HCT116 (cell line): ENCODE measurements around the gene ELN. TPM values are rescaled to one million over a fixed set of nuclear protein-coding genes. Genes with fewer than 3 reads are reported as not detected.
A peak's percentile ranks its signal among the peaks of the same experiment; 100 is the strongest.

Experiments used
- ATAC-seq: fragments of 200-7000 bp; cut with Tn5 transposase; 2 replicates; pipeline ENCODE4 v1.9.1; 2020; ENCODE audit warnings: mild to moderate bottlenecking, moderate library complexity
- BruUV-seq: library from RNA; stranded (reverse); fragments of 400-500 nt; replicated peaks from 2 replicates; lab custom pipeline; 2021; lab: Mats Ljungman, UMichigan
- CTCF ChIA-PET: fragments of 300-600 bp; sonication (Branson Sonifier 250); formaldehyde crosslinking; loops from one replicate; lab custom pipeline; 2021; ENCODE audit warnings: antibody characterized with exemption; lab: Charles Lee
- POLR2A ChIA-PET: fragments of 300-600, 350-600 bp; sonication (Branson Sonifier 250); formaldehyde crosslinking; loops from one replicate; lab custom pipeline; 2021; ENCODE audit warnings: antibody characterized with exemption; lab: Charles Lee
- RAD21 ChIA-PET, 2 experiments: fragments of 300-600 bp; sonication (Branson Sonifier 250); formaldehyde crosslinking; loops; one replicate each; lab custom pipeline; 2023; ENCODE audit warnings: low total read pairs in 2 of 2; ENCODE audit not compliant: uncharacterized antibody in 2 of 2, unreplicated experiment in 2 of 2, low non-redundant PET in 1 of 2; lab: Charles Lee
- DNase-seq: peaks from one replicate; pipeline ENCODE4 v3.0.0-alpha.2; 2010; ENCODE audit warnings: low read depth, low spot score
- H2AFZ ChIP-seq: fragments of 200-600 bp; shearing (Covaris generic), sonication (generic); 2 replicates; pipeline ENCODE4 v1.6.1; 2017; ENCODE audit warnings: low read depth, mixed run types, mixed read lengths, antibody characterized with exemption, low read length; ENCODE audit not compliant: poor library complexity, severe bottlenecking
- H3K27ac ChIP-seq: 2 replicates; pipeline ENCODE4 v1.5.1; 2012; ENCODE audit warnings: low read depth, low read length
- H3K27me3 ChIP-seq: fragments of 200-600 bp; sonication (generic); 2 replicates; pipeline ENCODE4 v1.6.1; 2016; ENCODE audit warnings: mixed run types, low read length, mixed read lengths; ENCODE audit not compliant: insufficient read depth
- H3K36me3 ChIP-seq, 2 experiments: fragments of 200-500 bp in 1 of 2; fragments of 200-600 bp in 1 of 2; sonication (Bioruptor generic) in 1 of 2; sonication (generic) in 1 of 2; 2 replicates each; pipeline versions ENCODE4 v1.5.1 to v1.6.1; 2014 to 2016; ENCODE audit warnings: low read length in 2 of 2, inconsistent platforms in 1 of 2, mixed read lengths in 1 of 2, mixed run types in 1 of 2; ENCODE audit not compliant: insufficient read depth in 2 of 2, control insufficient read depth in 1 of 2
- H3K4me1 ChIP-seq, 2 experiments: fragments of 200-600 bp in 1 of 2; sonication (generic) in 1 of 2; 2 replicates each; pipeline versions ENCODE4 v1.5.1 to v1.6.1; 2012 to 2017; ENCODE audit warnings: low read length in 2 of 2, inconsistent platforms in 1 of 2, mild to moderate bottlenecking in 1 of 2, mixed read lengths in 1 of 2, mixed run types in 1 of 2, moderate library complexity in 1 of 2; ENCODE audit not compliant: insufficient read depth in 2 of 2, control insufficient read depth in 1 of 2
- H3K4me2 ChIP-seq: fragments of 200-600 bp; sonication (generic); 2 replicates; pipeline ENCODE4 v1.6.1; 2017; ENCODE audit warnings: mixed run types, low read length, mixed read lengths
- H3K4me3 ChIP-seq, 2 experiments: fragments of 200-600 bp in 1 of 2; sonication (generic) in 1 of 2; replicated peaks in 1 of 2; 2 replicates each; pipeline ENCODE4 v1.5.1; 2011 to 2016; ENCODE audit warnings: low read length in 2 of 2, control low read depth in 1 of 2, low read depth in 1 of 2, mild to moderate bottlenecking in 1 of 2, mixed read lengths in 1 of 2, mixed run types in 1 of 2
- H3K79me2 ChIP-seq: fragments of 200-600 bp; sonication (generic); 2 replicates; pipeline ENCODE4 v1.6.1; 2017; ENCODE audit warnings: mild to moderate bottlenecking, mixed run types, low read length, moderate library complexity, mixed read lengths; ENCODE audit not compliant: insufficient read depth
- H3K9ac ChIP-seq: fragments of 200-600 bp; sonication (generic); 2 replicates; pipeline ENCODE4 v1.6.1; 2016; ENCODE audit warnings: low read length, mixed read lengths
- H3K9me2 ChIP-seq: fragments of 200-600 bp; sonication (generic), shearing (Covaris generic); 2 replicates; pipeline ENCODE4 v1.6.1; 2017; ENCODE audit warnings: mixed run types, mild to moderate bottlenecking, moderate library complexity; ENCODE audit not compliant: insufficient read depth
- H3K9me3 ChIP-seq, 2 experiments: fragments of 200-500 bp in 1 of 2; fragments of 200-600 bp in 1 of 2; sonication (Bioruptor generic) in 1 of 2; sonication (generic) in 1 of 2; 2 replicates each; pipeline ENCODE4 v1.6.1; 2014 to 2017; ENCODE audit warnings: low read length in 2 of 2, mixed read lengths in 2 of 2, inconsistent platforms in 1 of 2, low read depth in 1 of 2, mild to moderate bottlenecking in 1 of 2, mixed run types in 1 of 2, moderate library complexity in 1 of 2; ENCODE audit not compliant: control insufficient read depth in 1 of 2, insufficient read depth in 1 of 2
- H4K20me1 ChIP-seq: fragments of 200-600 bp; sonication (generic), shearing (Covaris generic); 2 replicates; pipeline ENCODE4 v1.6.1; 2017; ENCODE audit warnings: mixed run types, mild to moderate bottlenecking, moderate library complexity; ENCODE audit not compliant: insufficient read depth
- CTCF ChIP-seq, 3 experiments: fragments of 200-600 bp in 1 of 3; sonication (generic) in 1 of 3; IDR thresholded peaks in 2 of 3; conservative IDR thresholded peaks in 1 of 3; 2 replicates each; pipeline ENCODE4 v1.5.1; 2012 to 2017; ENCODE audit warnings: low read depth in 2 of 3, low read length in 2 of 3, antibody characterized with exemption in 1 of 3, borderline replicate concordance in 1 of 3, control low read depth in 1 of 3, mild to moderate bottlenecking in 1 of 3, mixed read lengths in 1 of 3, mixed run types in 1 of 3, moderate library complexity in 1 of 3; ENCODE audit not compliant: insufficient read depth in 1 of 3
- EGR1 ChIP-seq: IDR thresholded peaks from 2 replicates; pipeline ENCODE4 v1.6.1; 2012; ENCODE audit warnings: low read depth
- ELF1 ChIP-seq: IDR thresholded peaks from 2 replicates; pipeline ENCODE4 v1.6.1; 2012; ENCODE audit warnings: low read depth, borderline replicate concordance
- EZH2 ChIP-seq: fragments of 200-600 bp; sonication (generic); IDR thresholded peaks from 2 replicates; pipeline ENCODE4 v1.6.1; 2017; ENCODE audit warnings: antibody characterized with exemption, mixed run types
- EZH2phosphoT487 ChIP-seq: fragments of 200-600 bp; IDR thresholded peaks from 2 replicates; pipeline ENCODE4 v1.6.1; 2018; ENCODE audit warnings: antibody characterized with exemption, borderline replicate concordance
- FOSL1 ChIP-seq: IDR thresholded peaks from 2 replicates; pipeline ENCODE4 v1.6.1; 2012; ENCODE audit warnings: low read depth
- JUND ChIP-seq: IDR thresholded peaks from 2 replicates; pipeline ENCODE4 v1.6.1; 2012
- RAD21 ChIP-seq: IDR thresholded peaks from 2 replicates; pipeline ENCODE4 v1.6.1; 2012; ENCODE audit warnings: low read depth, mild to moderate bottlenecking
- SIN3A ChIP-seq: IDR thresholded peaks from 2 replicates; pipeline ENCODE4 v1.6.1; 2012; ENCODE audit warnings: low read depth
- TCF7L2 ChIP-seq: IDR thresholded peaks from 2 replicates; pipeline ENCODE4 v1.7.0; 2011; ENCODE audit warnings: borderline replicate concordance, inconsistent platforms; ENCODE audit not compliant: insufficient read depth, insufficient read length; ENCODE audit errors: extremely low read depth
- YY1 ChIP-seq: IDR thresholded peaks from 2 replicates; pipeline ENCODE4 v1.6.1; 2011; ENCODE audit warnings: low read length, low read depth, moderate library complexity, mild to moderate bottlenecking; ENCODE audit not compliant: insufficient replicate concordance; ENCODE audit errors: extremely low read depth
- ZBTB33 ChIP-seq: IDR thresholded peaks from 2 replicates; pipeline ENCODE4 v1.6.1; 2011; ENCODE audit warnings: mild to moderate bottlenecking, low read length, moderate library complexity; ENCODE audit not compliant: insufficient replicate concordance; ENCODE audit errors: extremely low read depth
- ZNF274 ChIP-seq: fragments of 200-500 bp; sonication (Bioruptor generic); IDR thresholded peaks from 2 replicates; pipeline ENCODE4 v1.6.1; 2014; ENCODE audit warnings: mild to moderate bottlenecking, low read depth, low read length, inconsistent platforms
- intact Hi-C: fragments of 100-400 bp; cut with micrococcal nuclease; formaldehyde crosslinking; loops from 2 replicates; pipeline ENCODE4 v1.10.0; 2022
- total RNA-seq: library from RNA; stranded (reverse); gene quantifications from one replicate; pipeline ENCODE4 v1.2.1, GENCODE V29; 2021; ENCODE audit not compliant: unreplicated experiment
- TF ChIP-seq, protein P1 (sequence below): IDR thresholded peaks from 2 replicates; pipeline ENCODE4 v1.6.1; 2012
- TF ChIP-seq, protein P2 (sequence below): IDR thresholded peaks from 2 replicates; pipeline ENCODE4 v1.6.1; 2012
- TF ChIP-seq, protein P3 (sequence below): IDR thresholded peaks from 2 replicates; pipeline ENCODE4 v1.6.1; 2012; ENCODE audit warnings: low read depth

Gene ELN
- total RNA-seq, 1 experiment from 2014 or later = 0.17 TPM

DNA sequence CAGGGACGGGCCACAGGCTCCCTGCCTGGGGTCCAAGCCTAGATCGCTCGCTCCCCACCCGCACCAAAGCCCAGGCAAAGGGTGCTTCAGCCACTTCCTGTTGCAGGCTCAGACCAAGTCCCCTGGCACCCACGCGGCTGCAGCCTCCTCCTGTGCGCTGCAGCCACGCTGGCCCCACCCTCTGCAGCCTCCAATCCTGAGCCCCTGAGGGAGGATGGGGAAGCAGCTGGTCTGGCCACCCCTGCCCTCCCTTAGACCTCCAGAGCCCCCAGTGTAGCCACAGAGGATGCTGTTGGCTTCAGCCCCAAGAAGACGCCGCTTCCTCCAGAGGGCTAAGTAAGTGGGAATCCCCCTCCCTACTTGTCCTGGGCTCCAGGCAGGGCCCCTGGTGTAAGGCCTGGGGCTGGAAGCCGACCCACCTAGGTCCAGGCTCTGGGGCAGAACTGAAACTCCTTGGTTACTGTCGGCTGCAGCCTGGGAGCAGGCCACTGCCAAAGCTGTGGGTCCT, 65.0 kb downstream of the ELN start:
- ChIA-PET CTCF (no interaction called here), POLR2A (interaction anchor here (0.9 kb wide), 1 partner anchor 11 kb away, joined by 4 read pairs; no protein-coding TSS in a partner anchor), RAD21 (interaction anchor here in 1 of 2 experiments (0.9 kb wide), 1 partner anchor 8 kb away, joined by 3 read pairs; no protein-coding TSS in a partner anchor)
- DNase-seq (no peak), ATAC-seq (no peak)
- BruUV-seq = no TSS peak
- H3K9me2 ChIP-seq = no peaks in the 10 kb centered on the region
- intact Hi-C loops = no loop called here
- H3K9ac ChIP-seq = peak overlapping the region; percentile 52; the same call in 1 of the 2 replicates
- H2AFZ ChIP-seq = no peak overlapping the region
- no peaks in the 10 kb centered on the region for H4K20me1 ChIP-seq
- H3K79me2 ChIP-seq = peaks cover 14% of the 10 kb centered on the region; the same call in 1 of the 2 replicates
- TF ChIP-seq CTCF (IDR thresholded peaks at IDR 0.05 in 2 of 3, conservative IDR thresholded peaks at IDR 0.05 in 1 of 3; ENCODE audit: borderline replicate concordance in 1 of 3, insufficient read depth in 1 of 3, low read depth in 2 of 3, low read length in 2 of 3) (no peak), ELF1 (no peak), RAD21 (no peak), EZH2 (no peak), ZNF274 (no peak), FOSL1 (no peak), JUND (no peak), SIN3A (no peak), EZH2phosphoT487 (no peak), TCF7L2 (no peak), EGR1 (no peak), ZBTB33 (no peak), YY1 (no peak)
- TF ChIP-seq, protein P1, sequence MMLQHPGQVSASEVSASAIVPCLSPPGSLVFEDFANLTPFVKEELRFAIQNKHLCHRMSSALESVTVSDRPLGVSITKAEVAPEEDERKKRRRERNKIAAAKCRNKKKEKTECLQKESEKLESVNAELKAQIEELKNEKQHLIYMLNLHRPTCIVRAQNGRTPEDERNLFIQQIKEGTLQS = no peak
- TF ChIP-seq, protein P2, sequence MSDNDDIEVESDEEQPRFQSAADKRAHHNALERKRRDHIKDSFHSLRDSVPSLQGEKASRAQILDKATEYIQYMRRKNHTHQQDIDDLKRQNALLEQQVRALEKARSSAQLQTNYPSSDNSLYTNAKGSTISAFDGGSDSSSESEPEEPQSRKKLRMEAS = no peak
- TF ChIP-seq, protein P3, sequence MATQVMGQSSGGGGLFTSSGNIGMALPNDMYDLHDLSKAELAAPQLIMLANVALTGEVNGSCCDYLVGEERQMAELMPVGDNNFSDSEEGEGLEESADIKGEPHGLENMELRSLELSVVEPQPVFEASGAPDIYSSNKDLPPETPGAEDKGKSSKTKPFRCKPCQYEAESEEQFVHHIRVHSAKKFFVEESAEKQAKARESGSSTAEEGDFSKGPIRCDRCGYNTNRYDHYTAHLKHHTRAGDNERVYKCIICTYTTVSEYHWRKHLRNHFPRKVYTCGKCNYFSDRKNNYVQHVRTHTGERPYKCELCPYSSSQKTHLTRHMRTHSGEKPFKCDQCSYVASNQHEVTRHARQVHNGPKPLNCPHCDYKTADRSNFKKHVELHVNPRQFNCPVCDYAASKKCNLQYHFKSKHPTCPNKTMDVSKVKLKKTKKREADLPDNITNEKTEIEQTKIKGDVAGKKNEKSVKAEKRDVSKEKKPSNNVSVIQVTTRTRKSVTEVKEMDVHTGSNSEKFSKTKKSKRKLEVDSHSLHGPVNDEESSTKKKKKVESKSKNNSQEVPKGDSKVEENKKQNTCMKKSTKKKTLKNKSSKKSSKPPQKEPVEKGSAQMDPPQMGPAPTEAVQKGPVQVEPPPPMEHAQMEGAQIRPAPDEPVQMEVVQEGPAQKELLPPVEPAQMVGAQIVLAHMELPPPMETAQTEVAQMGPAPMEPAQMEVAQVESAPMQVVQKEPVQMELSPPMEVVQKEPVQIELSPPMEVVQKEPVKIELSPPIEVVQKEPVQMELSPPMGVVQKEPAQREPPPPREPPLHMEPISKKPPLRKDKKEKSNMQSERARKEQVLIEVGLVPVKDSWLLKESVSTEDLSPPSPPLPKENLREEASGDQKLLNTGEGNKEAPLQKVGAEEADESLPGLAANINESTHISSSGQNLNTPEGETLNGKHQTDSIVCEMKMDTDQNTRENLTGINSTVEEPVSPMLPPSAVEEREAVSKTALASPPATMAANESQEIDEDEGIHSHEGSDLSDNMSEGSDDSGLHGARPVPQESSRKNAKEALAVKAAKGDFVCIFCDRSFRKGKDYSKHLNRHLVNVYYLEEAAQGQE = no peak
- H3K4me2 ChIP-seq = peak overlapping the region; percentile 83
- H3K27me3 ChIP-seq = no peaks in the 10 kb centered on the region
- H3K36me3 ChIP-seq = peaks cover 5 to 24% of the 10 kb centered on the region in 2 experiments; a peak in 3 of 4 replicates
- peak overlapping the region; percentile 93 for H3K27ac ChIP-seq
- H3K4me3 ChIP-seq = no peak overlapping the region
- peaks cover 40 to 50% of the 10 kb centered on the region in 2 experiments for H3K4me1 ChIP-seq
- peaks cover 0 to 10% of the 10 kb centered on the region in 2 experiments; a peak in 1 of 4 replicates for H3K9me3 ChIP-seq
